RWPE1 (cell line): Measurements from ENCODE around the gene RAPGEF2.

Experiments
- CTCF ChIA-PET: fragments of 350-600 bp; sonication (Branson Sonifier 250); formaldehyde crosslinking; extraction: SDS; loops from one replicate; lab custom pipeline; 2021; lab: Yijun Ruan, JAX
- POLR2A ChIA-PET: fragments of 400-600 bp; formaldehyde crosslinking; extraction: SDS; loops from one replicate; lab custom pipeline; 2020; ENCODE audit warnings: antibody characterized with exemption; ENCODE audit not compliant: low non-redundant PET; lab: Yijun Ruan, JAX
- DNase-seq: peaks from one replicate; pipeline ENCODE4 v3.0.0; 2012; ENCODE audit warnings: low spot score
- H3K27ac ChIP-seq: fragments of 450-650 bp; 2 replicates; pipeline ENCODE4 v1.5.1; 2017
- TF ChIP-seq, protein P1 (sequence below): fragments of 450-650 bp; conservative IDR thresholded peaks from 2 replicates; pipeline ENCODE4 v1.5.1; 2017; ENCODE audit warnings: low read depth, mild to moderate bottlenecking

RAPGEF2 gene

DNA sequence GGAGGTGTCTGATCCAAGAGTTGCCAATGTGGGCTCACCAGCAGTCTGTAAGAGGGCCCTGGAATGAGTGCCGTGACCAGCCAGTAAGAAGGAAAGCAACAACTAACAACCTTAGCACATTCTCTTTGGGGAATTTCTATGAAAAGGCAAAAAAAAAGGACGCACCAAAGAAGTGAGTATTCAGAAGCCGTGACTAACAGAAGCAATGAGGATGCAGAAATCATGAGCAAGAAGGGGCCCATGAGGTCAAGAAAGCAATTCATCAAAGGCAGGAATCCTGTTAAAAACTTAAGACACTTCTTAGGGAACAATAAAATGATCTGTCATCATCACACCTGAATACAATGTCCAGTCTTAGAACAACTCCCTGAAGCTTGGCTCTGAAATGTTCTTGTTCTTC, 260.5 kb downstream of the RAPGEF2 start:
- TF ChIP-seq, protein P1, sequence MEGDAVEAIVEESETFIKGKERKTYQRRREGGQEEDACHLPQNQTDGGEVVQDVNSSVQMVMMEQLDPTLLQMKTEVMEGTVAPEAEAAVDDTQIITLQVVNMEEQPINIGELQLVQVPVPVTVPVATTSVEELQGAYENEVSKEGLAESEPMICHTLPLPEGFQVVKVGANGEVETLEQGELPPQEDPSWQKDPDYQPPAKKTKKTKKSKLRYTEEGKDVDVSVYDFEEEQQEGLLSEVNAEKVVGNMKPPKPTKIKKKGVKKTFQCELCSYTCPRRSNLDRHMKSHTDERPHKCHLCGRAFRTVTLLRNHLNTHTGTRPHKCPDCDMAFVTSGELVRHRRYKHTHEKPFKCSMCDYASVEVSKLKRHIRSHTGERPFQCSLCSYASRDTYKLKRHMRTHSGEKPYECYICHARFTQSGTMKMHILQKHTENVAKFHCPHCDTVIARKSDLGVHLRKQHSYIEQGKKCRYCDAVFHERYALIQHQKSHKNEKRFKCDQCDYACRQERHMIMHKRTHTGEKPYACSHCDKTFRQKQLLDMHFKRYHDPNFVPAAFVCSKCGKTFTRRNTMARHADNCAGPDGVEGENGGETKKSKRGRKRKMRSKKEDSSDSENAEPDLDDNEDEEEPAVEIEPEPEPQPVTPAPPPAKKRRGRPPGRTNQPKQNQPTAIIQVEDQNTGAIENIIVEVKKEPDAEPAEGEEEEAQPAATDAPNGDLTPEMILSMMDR = no peak
- CTCF ChIA-PET = no interaction called here
- no peak for DNase-seq
- no peak overlapping the region for H3K27ac ChIP-seq
- POLR2A ChIA-PET = no interaction called here

GRCh38 chr4:159366966-159367780, 264.3 kb downstream of the RAPGEF2 start:
- DNase-seq = peak; percentile 13
- TF ChIP-seq, protein P1 = no peak
- no peak overlapping the region for H3K27ac ChIP-seq
- ChIA-PET CTCF (no interaction called here), POLR2A (no interaction called here)

- CTCF ChIA-PET = no interaction called here
- H3K27ac ChIP-seq = no peak overlapping the region
- no peak for DNase-seq
- TF ChIP-seq, protein P1 = no peak
- POLR2A ChIA-PET = no interaction called here
Observed at GRCh38 chr4:159367781-159368080, 264.9 kb downstream of the RAPGEF2 start.

- ChIA-PET CTCF (no interaction called here), POLR2A (no interaction called here)
- TF ChIP-seq, protein P1 = no peak
- no peak for DNase-seq
- H3K27ac ChIP-seq = no peak overlapping the region
Observed at GRCh38 chr4:159368320-159368719, 265.4 kb downstream of the RAPGEF2 start.

DNA sequence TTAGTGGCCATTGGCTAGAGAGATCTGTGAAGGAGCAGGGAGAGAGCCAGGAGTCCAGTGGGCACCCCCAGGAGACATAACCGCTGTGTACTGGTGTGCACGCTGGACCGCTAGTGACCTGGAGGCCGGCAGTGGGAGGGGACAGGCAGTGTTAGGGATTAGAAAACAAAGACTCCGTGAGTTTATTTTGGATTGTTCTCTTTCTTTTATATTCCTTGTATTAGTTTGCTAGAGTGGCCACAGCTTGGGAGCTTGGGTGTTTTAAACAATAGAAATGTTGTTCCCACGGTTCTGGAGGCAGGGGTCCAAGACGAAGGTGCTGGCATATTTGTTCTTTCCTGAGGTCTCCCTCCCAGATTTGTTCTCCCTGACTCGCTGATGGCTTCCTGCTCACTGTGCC, 266.4 kb downstream of the RAPGEF2 start:
- POLR2A ChIA-PET = no interaction called here
- no peak for DNase-seq
- CTCF ChIA-PET = interaction anchor here (0.8 kb wide), 1 partner anchor 76 kb away, joined by 3 read pairs; no protein-coding TSS in a partner anchor
- H3K27ac ChIP-seq = no peak overlapping the region
- TF ChIP-seq, protein P1 = no peak

DNA sequence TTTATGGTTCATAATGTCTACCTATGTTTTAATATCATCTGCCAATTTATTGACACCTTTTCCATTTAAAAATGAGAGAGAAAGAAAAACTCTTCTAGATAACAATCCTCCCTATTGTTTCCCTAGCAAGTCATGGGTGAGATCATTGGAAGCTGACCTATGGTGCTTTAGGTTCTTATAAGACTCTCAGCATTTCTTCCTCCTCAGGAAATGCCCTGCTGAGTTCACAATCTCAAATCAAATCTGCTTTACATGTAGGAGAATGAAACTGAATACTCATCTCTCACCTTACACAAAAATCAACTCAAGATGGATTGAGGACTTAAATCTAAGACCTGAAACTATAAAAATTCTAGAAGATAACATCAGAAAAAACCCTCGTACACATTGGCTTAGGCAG, 267.4 kb downstream of the RAPGEF2 start:
- ChIA-PET POLR2A (no interaction called here), CTCF (interaction anchor here (0.5 kb wide), 1 partner anchor 49 kb away, joined by 5 read pairs; no protein-coding TSS in a partner anchor)
- no peak for DNase-seq
- TF ChIP-seq, protein P1 = no peak
- no peak overlapping the region for H3K27ac ChIP-seq
